HG03280 (cell line): ENCODE measurements around the gene APOBEC3F.
"Not testable (repeated sequence)": the region's sequence is repeated elsewhere in the genome, so short reads cannot be mapped to it uniquely, and the experiment has no call there.

Experiments
- ATAC-seq: cut with Tn5 transposase; IDR thresholded peaks from one replicate; pipeline ENCODE4 v1.9.1; 2021; ENCODE audit warnings: mild to moderate bottlenecking, moderate library complexity; ENCODE audit not compliant: unreplicated experiment

The APOBEC3F gene

GRCh38 chr22:39040538-39041296 is at the start of gene APOBEC3F:
TSS of gene APOBEC3F (plus strand) at chr22:39040864. CDS start at chr22:39040961, 97 bp downstream.
- ATAC-seq, result peak; percentile 86

- not testable (repeated sequence) for ATAC-seq
These were observed 47.7 kb upstream of the APOBEC3F start for GRCh38 chr22:38992871-38993371.

- no peak for ATAC-seq
These were observed 44.6 kb upstream of the APOBEC3F start for GRCh38 chr22:38996105-38996504.

- no peak for ATAC-seq
These were observed 43.1 kb upstream of the APOBEC3F start for GRCh38 chr22:38997518-38997917.

GRCh38 chr22:39003165-39003638 is 37.5 kb upstream of the APOBEC3F start:
- peak; percentile 64 for ATAC-seq

GRCh38 chr22:39007177-39007576 is 33.5 kb upstream of the APOBEC3F start:
- ATAC-seq, result no peak

- not testable (repeated sequence) for ATAC-seq
These were observed 32.3 kb upstream of the APOBEC3F start for GRCh38 chr22:39008271-39008850.

GRCh38 chr22:39010946-39011345 is 29.7 kb upstream of the APOBEC3F start:
- ATAC-seq, result no peak

GRCh38 chr22:39012533-39013511 is 27.8 kb upstream of the APOBEC3F start:
- ATAC-seq, result no peak

GRCh38 chr22:39013561-39013941 is 27.1 kb upstream of the APOBEC3F start:
- ATAC-seq, result peak; percentile 19

- ATAC-seq, result peak; percentile 66
These were observed 26.5 kb upstream of the APOBEC3F start, which contains the start of gene APOBEC3C for GRCh38 chr22:39013942-39014722. TSS of gene APOBEC3C (plus strand) at chr22:39014257. CDS start at chr22:39014363, 106 bp downstream.

- ATAC-seq, result not testable (repeated sequence)
These were observed 25.9 kb upstream of the APOBEC3F start for GRCh38 chr22:39014723-39015121.

- no peak for ATAC-seq
These were observed 24.1 kb upstream of the APOBEC3F start for GRCh38 chr22:39016592-39016991.

GRCh38 chr22:39017596-39018365 is 22.9 kb upstream of the APOBEC3F start:
- ATAC-seq, result no peak

GRCh38 chr22:39020021-39020651 is 20.5 kb upstream of the APOBEC3F start:
- ATAC-seq, result peak; percentile 5

GRCh38 chr22:39021552-39022250 is 19.0 kb upstream of the APOBEC3F start:
- no peak for ATAC-seq

GRCh38 chr22:39024519-39025308 is 15.9 kb upstream of the APOBEC3F start:
- ATAC-seq, result no peak
